Ovary (tissue), 9 donors: ENCODE measurements around the gene GP9. TPM values are rescaled to one million over a fixed set of nuclear protein-coding genes. Genes with fewer than 3 reads are reported as not detected.
"Not testable (repeated sequence)": the region's sequence is repeated elsewhere in the genome, so short reads cannot be mapped to it uniquely, and the experiment has no call there.

Experiments used
- DNase-seq, 5 donors: peaks; one replicate each; pipeline ENCODE4 v3.0.0-alpha.2; 2019 to 2020
- H3K27ac ChIP-seq, 2 donors: fragments of 200-600 bp; one replicate each; pipeline versions ENCODE4 v1.5.1 to v1.8.0; 2019 to 2022
- H3K27me3 ChIP-seq: fragments of 200-600 bp; one replicate; pipeline ENCODE4 v1.8.0; 2022
- H3K36me3 ChIP-seq: fragments of 200-600 bp; sonication (generic); one replicate; pipeline ENCODE4 v1.5.1; 2019
- H3K4me1 ChIP-seq: one replicate; pipeline ENCODE4 v1.8.1; 2013; ENCODE audit warnings: mild to moderate bottlenecking, moderate library complexity; ENCODE audit not compliant: insufficient read depth
- H3K4me3 ChIP-seq: fragments of 200-600 bp; sonication (generic); one replicate; pipeline ENCODE4 v1.5.1; 2017
- H3K9me3 ChIP-seq, 2 donors: fragments of 200-600 bp in 1 of 2; sonication (generic) in 1 of 2; one replicate each; pipeline versions ENCODE4 v1.5.1 to v1.8.1; 2013 to 2019; ENCODE audit warnings: mild to moderate bottlenecking in 1 of 2, moderate library complexity in 1 of 2
- EP300 ChIP-seq: sonication (generic); formaldehyde crosslinking; IDR thresholded peaks from one replicate; pipeline ENCODE4 v1.6.1; 2017; ENCODE audit warnings: antibody characterized with exemption
- POLR2A ChIP-seq: fragments of 450-650 bp; IDR thresholded peaks from one replicate; pipeline ENCODE4 v1.6.1; 2017; ENCODE audit warnings: antibody characterized with exemption, mild to moderate bottlenecking, moderate library complexity
- WGBS, 3 donors: extraction: QIAGEN DNeasy Blood & Tissue Kit in 1 of 3; methylation state at CpG; one replicate each; pipeline versions ENCODE4 v1.1.5 to v1.1.7; 2013 to 2017; 5-methylcytosine and 5-hydroxymethylcytosine counted together
- intact Hi-C, 4 donors: fragments of 100-400 bp; cut with DNase I; formaldehyde crosslinking; loops; one replicate each; pipeline versions ENCODE4 v1.11.0 to v1.15.1; 2022 to 2023
- polyA plus RNA-seq, 2 donors: library from polyadenylated mRNA; stranded (reverse); fragments of 200-250 nt in 1 of 2; fragments of 350-450 nt in 1 of 2; fragmentation: Illumina TruSeq in 1 of 2; extraction: RNeasy Lipid Tissue Mini Kit (QIAGEN cat#74804) in 1 of 2; gene quantifications; one replicate each; pipeline ENCODE4 v1.2.3, GENCODE V29; 2013 to 2014
- total RNA-seq, 7 donors: library from RNA; depleted of rRNA in 2 of 7; stranded (reverse); fragments of >200 nt in 2 of 7; fragmentation: NEBNext Ultra II Directional in 3 of 7; extraction: Animal tissue kit (Norgen Biotek cat#: 25700) in 3 of 7; gene quantifications; one replicate each; pipeline versions ENCODE4 v1.1.0 to v1.2.4, GENCODE V29; 2016 to 2023
- TF ChIP-seq, protein P1 (sequence below), 3 donors: fragments of 450-650 bp in 2 of 3; fragments of 200-600 bp in 1 of 3; IDR thresholded peaks; one replicate each; pipeline versions ENCODE4 v1.5.1 to v1.8.0; 2016 to 2022; ENCODE audit warnings: antibody characterized with exemption in 3 of 3, mild to moderate bottlenecking in 1 of 3
- donor health status: DM: no; HTN: no; CAD: no; lungs with moderate emphysema.
- donor health status: DM: no; HTN: no; CAD: no.
- donor health status: Bipolar disorder and iron deficiency.
- donor health status: DM: yes; HTN: yes; CAD: no.
- donor health status: DM: no; HTN: no; CAD: no.
- donor health status: DM: yes; HTN: yes; CAD: no.

The GP9 gene
- total and polyA plus RNA-seq, 9 donors = not detected

DNA sequence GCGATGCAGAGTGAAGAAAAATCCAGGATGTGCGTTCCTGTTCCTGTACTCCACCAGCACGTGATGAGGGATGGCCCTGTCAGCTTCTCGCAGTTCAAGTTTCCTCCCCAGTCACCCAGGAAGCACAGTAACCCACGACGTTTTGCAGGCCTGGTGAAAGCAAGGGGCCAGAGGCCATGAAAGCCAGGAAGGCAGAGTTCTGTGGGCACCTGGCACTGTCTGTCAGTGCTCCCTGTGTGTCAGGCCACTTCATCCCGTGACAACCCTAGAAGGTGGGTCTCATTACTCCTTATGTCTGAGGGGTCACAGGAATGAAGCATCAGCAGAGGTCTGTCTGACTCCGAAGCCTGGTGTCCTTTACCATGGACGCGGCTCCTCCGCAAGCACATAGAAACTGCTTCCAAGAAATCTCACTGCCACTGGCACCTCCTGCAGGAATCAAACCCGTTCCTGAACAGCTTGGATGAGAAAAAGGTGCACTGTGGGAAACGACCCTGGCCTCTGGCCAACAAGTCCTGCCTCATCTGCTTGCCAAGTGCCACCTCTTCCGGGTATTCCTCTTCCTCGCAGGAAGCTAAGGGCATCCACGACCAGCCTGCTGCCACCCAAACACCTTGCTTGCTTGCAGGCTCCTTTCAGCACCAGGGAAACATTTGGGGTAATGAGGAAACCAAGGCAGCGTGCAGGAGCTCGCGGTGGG is 46.4 kb downstream of the GP9 start:
- Histone ChIP-seq H3K9me3 (no peaks in the 10 kb centered on the region), H3K36me3 (no peaks in the 10 kb centered on the region), H3K27ac (no peak overlapping the region)

DNA sequence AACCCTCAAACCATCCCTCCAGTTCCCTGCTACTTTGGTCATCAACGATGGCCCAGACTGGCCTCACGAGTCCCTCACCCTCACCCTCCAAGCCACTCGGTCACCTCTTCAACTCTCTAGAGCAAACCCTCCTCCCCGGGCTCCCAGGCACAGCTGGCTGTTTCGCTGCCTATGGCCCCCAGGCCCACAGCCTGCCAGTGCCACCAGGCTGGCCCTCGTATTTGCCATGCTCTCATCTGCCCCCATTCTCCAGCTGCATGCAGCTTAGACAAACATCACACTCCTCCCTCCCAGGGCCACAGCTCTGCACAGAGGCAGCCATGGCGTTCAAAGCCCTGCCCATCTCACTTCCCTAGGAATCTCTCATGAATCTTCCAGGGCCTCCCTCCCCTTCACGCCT is 47.2 kb downstream of the GP9 start:
- intact Hi-C loops = no loop called here
- TF ChIP-seq POLR2A = no peak
- TF ChIP-seq, protein P1, sequence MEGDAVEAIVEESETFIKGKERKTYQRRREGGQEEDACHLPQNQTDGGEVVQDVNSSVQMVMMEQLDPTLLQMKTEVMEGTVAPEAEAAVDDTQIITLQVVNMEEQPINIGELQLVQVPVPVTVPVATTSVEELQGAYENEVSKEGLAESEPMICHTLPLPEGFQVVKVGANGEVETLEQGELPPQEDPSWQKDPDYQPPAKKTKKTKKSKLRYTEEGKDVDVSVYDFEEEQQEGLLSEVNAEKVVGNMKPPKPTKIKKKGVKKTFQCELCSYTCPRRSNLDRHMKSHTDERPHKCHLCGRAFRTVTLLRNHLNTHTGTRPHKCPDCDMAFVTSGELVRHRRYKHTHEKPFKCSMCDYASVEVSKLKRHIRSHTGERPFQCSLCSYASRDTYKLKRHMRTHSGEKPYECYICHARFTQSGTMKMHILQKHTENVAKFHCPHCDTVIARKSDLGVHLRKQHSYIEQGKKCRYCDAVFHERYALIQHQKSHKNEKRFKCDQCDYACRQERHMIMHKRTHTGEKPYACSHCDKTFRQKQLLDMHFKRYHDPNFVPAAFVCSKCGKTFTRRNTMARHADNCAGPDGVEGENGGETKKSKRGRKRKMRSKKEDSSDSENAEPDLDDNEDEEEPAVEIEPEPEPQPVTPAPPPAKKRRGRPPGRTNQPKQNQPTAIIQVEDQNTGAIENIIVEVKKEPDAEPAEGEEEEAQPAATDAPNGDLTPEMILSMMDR (IDR thresholded peaks at IDR 0.05) = no peak
- no peak for TF ChIP-seq EP300
- no peaks in the 10 kb centered on the region for H3K27me3 ChIP-seq
- peaks cover 22% of the 10 kb centered on the region for H3K4me1 ChIP-seq
- DNase-seq = no peak
- H3K9me3 ChIP-seq = no peaks in the 10 kb centered on the region
- 83 to 89% (median 86%) methylated on average over 8 of the region's 8 CpGs for WGBS, 3 donors
- no peak overlapping the region for H3K4me3 ChIP-seq
- H3K27ac ChIP-seq = no peak overlapping the region
- H3K36me3 ChIP-seq = no peaks in the 10 kb centered on the region

More for the DNA sequence above, 46.4 kb downstream of the GP9 start:
- intact Hi-C loops = no loop called here
- Histone ChIP-seq H3K27me3 (no peaks in the 10 kb centered on the region), H3K4me3 (no peak overlapping the region), H3K4me1 (peaks cover 20% of the 10 kb centered on the region)
- no peak for DNase-seq
- no peak for TF ChIP-seq POLR2A
- TF ChIP-seq EP300 = no peak
- TF ChIP-seq, protein P1 (IDR thresholded peaks at IDR 0.05) = no peak
- 64 to 70% (median 69%) methylated on average over 19 of the region's 19 CpGs for WGBS, 3 donors

DNA sequence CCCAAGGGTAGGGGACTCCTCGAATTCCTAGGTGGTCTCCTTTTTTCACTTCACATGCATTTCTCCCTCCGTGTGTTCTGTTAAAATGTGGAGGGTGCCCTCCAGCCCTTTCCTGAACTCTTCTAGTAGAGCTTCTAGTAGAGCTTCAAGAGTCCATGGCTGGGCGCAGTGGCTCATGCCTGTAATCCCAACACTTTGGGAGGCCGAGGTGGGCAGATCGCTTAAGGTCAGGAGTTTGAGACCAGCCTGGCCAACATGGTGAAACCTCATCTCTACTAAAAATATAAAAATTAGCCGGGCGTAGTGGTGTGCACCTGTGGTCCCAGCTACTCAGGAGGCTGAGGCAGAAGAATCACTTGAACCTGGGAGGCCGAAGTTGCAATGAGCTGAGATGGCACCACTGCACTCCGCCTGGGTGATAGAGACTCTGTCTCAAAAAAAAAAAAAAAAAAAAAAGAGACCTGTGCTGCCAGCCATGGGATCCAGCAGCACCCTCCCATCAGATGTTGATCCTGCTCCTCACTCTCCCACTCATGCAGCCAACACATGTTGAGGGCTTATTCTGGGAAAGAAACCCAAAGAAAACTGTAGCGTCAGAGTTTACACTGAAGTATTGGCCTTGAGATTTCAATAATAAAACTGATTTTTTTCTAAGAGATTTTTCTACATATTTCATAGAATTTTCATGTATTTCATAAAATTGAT is 50.6 kb downstream of the GP9 start:
- 72 to 88% (median 77%) methylated on average over 10 of the region's 10 CpGs for WGBS, 3 donors
- H3K4me3 ChIP-seq, DNase-seq, H3K36me3 ChIP-seq, H3K9me3 ChIP-seq, intact Hi-C loops, H3K27me3 ChIP-seq: not testable (repeated sequence)
- peak overlapping the region in 1 of 2 donors; percentile 36 for H3K27ac ChIP-seq
- H3K4me1 ChIP-seq = peaks cover 13% of the 10 kb centered on the region

Other genes starting within 250 kb of the GP9 start
- 10 to 100 TPM; 32.7 to 51.7 (median 39.0) TPM for gene ACAD9, start 181.2 kb upstream of the GP9 start, total RNA-seq
- 10 to 100 TPM; 21.8 to 23.0 TPM for gene ACAD9, start 181.2 kb upstream of the GP9 start, polyA plus RNA-seq
- 1 to 10 TPM in 5 of 7 donors, under 1 TPM in 2; 0.89 to 3.5 (median 1.4) TPM for gene CFAP92, start 66.7 kb upstream of the GP9 start, total RNA-seq
- gene CFAP92, start 66.7 kb upstream of the GP9 start, polyA plus RNA-seq = 1 to 10 TPM; 1.5 to 3.8 TPM
- 10 to 100 TPM in 1 of 7 donors, 1 to 10 TPM in 6; 3.7 to 15.5 (median 7.8) TPM for gene EFCC1, start 59.5 kb upstream of the GP9 start, total RNA-seq
- gene EFCC1, start 59.5 kb upstream of the GP9 start, polyA plus RNA-seq = 10 to 100 TPM in 1 of 2 donors, 1 to 10 TPM in 1; 5.2 to 11.2 TPM
- gene RAB43, start 61.0 kb downstream of the GP9 start, total RNA-seq = 10 to 100 TPM; 10.9 to 37.7 (median 24.8) TPM
- 10 to 100 TPM in 1 of 2 donors, under 1 TPM in 1; 0.88 to 22.3 TPM for gene RAB43, start 61.0 kb downstream of the GP9 start, polyA plus RNA-seq
- 10 to 100 TPM; 13.1 to 36.6 (median 28.5) TPM for gene ISY1, start 100.3 kb downstream of the GP9 start, total RNA-seq
- gene ISY1, start 100.3 kb downstream of the GP9 start, polyA plus RNA-seq = 10 to 100 TPM; 31.7 to 45.3 TPM
- 100 to 1,000 TPM; 383 to 530 (median 467) TPM for gene CNBP, start 123.1 kb downstream of the GP9 start, total RNA-seq
- gene CNBP, start 123.1 kb downstream of the GP9 start, polyA plus RNA-seq = 100 to 1,000 TPM; 408 to 540 TPM
- 100 to 1,000 TPM in 5 of 7 donors, 10 to 100 TPM in 2; 49.2 to 147 (median 115) TPM for gene COPG1, start 188.8 kb downstream of the GP9 start, total RNA-seq
- gene COPG1, start 188.8 kb downstream of the GP9 start, polyA plus RNA-seq = 100 to 1,000 TPM in 1 of 2 donors, 10 to 100 TPM in 1; 62.6 to 133 TPM
- gene HMCES, start 218.1 kb downstream of the GP9 start, total RNA-seq = 10 to 100 TPM; 15.5 to 44.5 (median 35.2) TPM
- 10 to 100 TPM; 27.5 to 44.3 TPM for gene HMCES, start 218.1 kb downstream of the GP9 start, polyA plus RNA-seq